Adrenal gland (tissue), 12 donors: ENCODE data around the gene LHFPL6. TPM values are rescaled to one million over a fixed set of nuclear protein-coding genes. Genes with fewer than 3 reads are reported as not detected.

Experiments
- DNase-seq, 7 donors: peaks; one replicate each; pipeline ENCODE4 v3.0.0-alpha.2; 2019 to 2020
- H3K27ac ChIP-seq, 5 donors: fragments of 200-600 bp; sonication (generic) in 4 of 5; 1 replicate in 3 of 5; 2 replicates in 2 of 5; pipeline versions ENCODE4 v1.5.1 to v1.8.0; 2016 to 2020; ENCODE audit warnings: mild to moderate bottlenecking in 1 of 5
- H3K27me3 ChIP-seq: fragments of 200-600 bp; 2 replicates; pipeline ENCODE4 v1.8.0; 2021
- H3K36me3 ChIP-seq, 2 donors: fragments of 200-600 bp; replicated peaks in 1 of 2; 1 replicate in 1 of 2; 2 replicates in 1 of 2; pipeline versions ENCODE4 v1.5.1 to v1.8.0; 2018 to 2022
- H3K4me1 ChIP-seq, 2 donors: fragments of 200-600 bp; replicated peaks in 1 of 2; 1 replicate in 1 of 2; 2 replicates in 1 of 2; pipeline versions ENCODE4 v1.5.1 to v1.8.0; 2018 to 2021
- H3K4me3 ChIP-seq, 4 donors: fragments of 200-600 bp; sonication (generic) in 3 of 4; one replicate each; pipeline ENCODE4 v1.5.1; 2016 to 2018
- H3K9me3 ChIP-seq, 3 donors: fragments of 200-600 bp; sonication (generic) in 1 of 3; replicated peaks in 1 of 3; 1 replicate in 2 of 3; 2 replicates in 1 of 3; pipeline versions ENCODE4 v1.5.1 to v1.8.0; 2016 to 2021
- POLR2A ChIP-seq, 2 donors: fragments of 450-650 bp; IDR thresholded peaks; one replicate each; pipeline ENCODE4 v1.6.1; 2017; ENCODE audit warnings: antibody characterized with exemption in 2 of 2, mild to moderate bottlenecking in 2 of 2, moderate library complexity in 1 of 2
- WGBS, 4 donors: extraction: QIAGEN DNeasy Blood & Tissue Kit in 2 of 4; methylation state at CpG; one replicate each; pipeline versions ENCODE4 v1.1.5 to v1.1.7; 2013 to 2017; 5-methylcytosine and 5-hydroxymethylcytosine counted together
- intact Hi-C, 2 donors: fragments of 100-400 bp; cut with DNase I; formaldehyde crosslinking; loops; one replicate each; pipeline versions ENCODE4 v1.14.1 to v1.15.0; 2022 to 2023
- polyA plus RNA-seq, 3 donors: library from polyadenylated mRNA; stranded (reverse); fragments of 200-250 nt in 2 of 3; fragments of 350-450 nt in 1 of 3; fragmentation: Illumina TruSeq in 1 of 3; extraction: RNeasy Lipid Tissue Mini Kit (QIAGEN cat#74804) in 1 of 3; gene quantifications; one replicate each; pipeline ENCODE4 v1.2.3, GENCODE V29; 2013 to 2014
- total RNA-seq, 9 donors: library from RNA; depleted of rRNA in 4 of 9; stranded (reverse); fragments of >200 nt in 4 of 9; fragments of 120-200 nt in 1 of 9; fragmentation: NEBNext Ultra II Directional in 1 of 9; extraction: Animal tissue kit (Norgen Biotek cat#: 25700) in 1 of 9; gene quantifications; one replicate each; pipeline versions ENCODE4 v1.1.0 to v1.2.4, GENCODE V29; 2013 to 2023
- TF ChIP-seq, protein P1 (sequence below), 6 experiments: fragments of 450-650 bp in 4 of 6; fragments of 200-600 bp in 2 of 6; sonication (generic) in 1 of 6; IDR thresholded peaks; 1 replicate in 5 of 6; 2 replicates in 1 of 6; pipeline versions ENCODE4 v1.5.1 to v1.8.0; 2016 to 2021; ENCODE audit warnings: antibody characterized with exemption in 6 of 6, mild to moderate bottlenecking in 2 of 6, moderate library complexity in 1 of 6
- donor health status: healthy with polysubstance abuse.
- donor health status: Bipolar disorder and iron deficiency.
- donor health status: DM: yes; HTN: yes; CAD: no.
- donor health status: DM: no; HTN: no; CAD: no.
- donor health status: DM: no; HTN: no; CAD: no.
- donor health status: DM: yes; HTN: yes; CAD: no.

LHFPL6 gene
- total and polyA plus RNA-seq, 12 donors: 28.9 to 113 (median 46.6) TPM

DNA sequence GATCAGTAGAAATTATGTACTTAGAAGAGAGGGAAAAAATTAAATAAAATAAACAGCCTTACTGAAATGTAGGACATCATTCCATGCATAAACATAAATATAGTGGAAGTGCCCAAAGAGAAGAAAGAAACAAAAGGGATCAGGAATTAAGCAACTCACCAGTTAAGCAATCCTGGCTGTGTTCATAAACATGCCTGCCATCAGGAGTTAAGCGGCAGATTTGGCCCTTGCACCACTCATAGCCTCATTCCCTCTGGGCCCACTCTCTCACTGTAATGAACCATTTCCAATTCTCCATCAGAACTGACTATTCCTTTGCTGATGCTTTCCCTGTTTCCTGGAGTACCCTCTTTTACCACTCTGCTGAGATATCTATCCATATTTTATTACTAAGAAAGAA is 281.4 kb downstream of the LHFPL6 start:
- intact Hi-C loops: no loop called here
- Histone ChIP-seq H3K27ac (no peak overlapping the region), H3K36me3 (no peaks in the 10 kb centered on the region), H3K27me3 (no peaks in the 10 kb centered on the region), H3K4me1 (peaks cover 0 to 15% of the 10 kb centered on the region in 2 donors), H3K4me3 (no peak overlapping the region), H3K9me3 (no peaks in the 10 kb centered on the region)
- no peak for TF ChIP-seq POLR2A (IDR thresholded peaks at IDR 0.05)
- TF ChIP-seq, protein P1, sequence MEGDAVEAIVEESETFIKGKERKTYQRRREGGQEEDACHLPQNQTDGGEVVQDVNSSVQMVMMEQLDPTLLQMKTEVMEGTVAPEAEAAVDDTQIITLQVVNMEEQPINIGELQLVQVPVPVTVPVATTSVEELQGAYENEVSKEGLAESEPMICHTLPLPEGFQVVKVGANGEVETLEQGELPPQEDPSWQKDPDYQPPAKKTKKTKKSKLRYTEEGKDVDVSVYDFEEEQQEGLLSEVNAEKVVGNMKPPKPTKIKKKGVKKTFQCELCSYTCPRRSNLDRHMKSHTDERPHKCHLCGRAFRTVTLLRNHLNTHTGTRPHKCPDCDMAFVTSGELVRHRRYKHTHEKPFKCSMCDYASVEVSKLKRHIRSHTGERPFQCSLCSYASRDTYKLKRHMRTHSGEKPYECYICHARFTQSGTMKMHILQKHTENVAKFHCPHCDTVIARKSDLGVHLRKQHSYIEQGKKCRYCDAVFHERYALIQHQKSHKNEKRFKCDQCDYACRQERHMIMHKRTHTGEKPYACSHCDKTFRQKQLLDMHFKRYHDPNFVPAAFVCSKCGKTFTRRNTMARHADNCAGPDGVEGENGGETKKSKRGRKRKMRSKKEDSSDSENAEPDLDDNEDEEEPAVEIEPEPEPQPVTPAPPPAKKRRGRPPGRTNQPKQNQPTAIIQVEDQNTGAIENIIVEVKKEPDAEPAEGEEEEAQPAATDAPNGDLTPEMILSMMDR (IDR thresholded peaks at IDR 0.05): no peak
- DNase-seq: no peak
- 59 to 86% (median 72%) methylated on average over 1 of the region's 1 CpG for WGBS, 4 donors

DNA sequence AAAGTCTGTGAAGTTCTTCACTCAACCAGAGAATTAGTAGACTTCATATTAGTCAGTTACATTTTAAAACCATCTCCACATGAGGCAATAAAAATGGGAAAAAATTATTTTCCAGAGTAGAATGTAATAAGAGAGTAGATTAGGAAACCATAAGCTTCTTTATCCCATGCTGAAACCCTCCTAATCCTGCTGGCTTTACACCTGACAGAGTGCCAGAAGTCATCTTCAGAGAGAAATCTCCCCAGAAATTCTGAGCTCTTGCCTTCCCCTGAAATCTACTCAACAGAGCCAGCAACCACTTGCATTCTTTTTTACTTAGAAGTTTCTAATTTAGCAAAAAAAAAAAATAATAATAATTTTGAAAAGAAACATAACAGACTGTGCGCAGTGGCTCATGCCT is 284.8 kb downstream of the LHFPL6 start:
- no peak overlapping the region for H3K27ac ChIP-seq
- H3K27me3 ChIP-seq: no peaks in the 10 kb centered on the region
- intact Hi-C loops: no loop called here
- H3K4me1 ChIP-seq: peaks cover 0 to 14% of the 10 kb centered on the region in 2 donors
- no peaks in the 10 kb centered on the region for H3K9me3 ChIP-seq
- H3K36me3 ChIP-seq: no peaks in the 10 kb centered on the region
- WGBS, 4 donors: 91 to 100% (median 96%) methylated on average over 1 of the region's 1 CpG
- TF ChIP-seq POLR2A (IDR thresholded peaks at IDR 0.05): no peak
- TF ChIP-seq, protein P1 (IDR thresholded peaks at IDR 0.05): no peak
- no peak overlapping the region for H3K4me3 ChIP-seq
- no peak for DNase-seq

DNA sequence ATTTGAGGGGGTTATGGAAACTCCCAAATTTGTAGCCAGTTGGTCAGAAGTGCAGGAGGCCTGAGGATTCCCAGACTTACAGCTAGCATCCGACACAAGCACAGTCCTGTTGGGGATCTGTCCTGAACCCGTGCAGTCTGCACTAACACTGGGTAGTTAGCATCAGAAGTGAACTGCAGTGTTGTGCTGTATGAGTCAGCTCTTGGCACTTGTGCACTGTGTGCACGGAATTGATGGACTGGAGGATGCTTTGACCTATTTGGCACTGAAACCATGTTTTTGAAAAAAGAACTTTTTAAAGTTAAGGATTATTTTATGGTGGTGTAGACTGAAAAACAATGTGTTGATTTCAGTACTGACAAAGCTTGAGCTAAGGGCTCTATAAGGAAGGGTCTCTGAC is 285.7 kb downstream of the LHFPL6 start:
- 20 to 42% (median 26%) methylated on average over 3 of the region's 3 CpGs for WGBS, 4 donors
- intact Hi-C loops: no loop called here
- no peak for TF ChIP-seq POLR2A (IDR thresholded peaks at IDR 0.05)
- TF ChIP-seq, protein P1 (IDR thresholded peaks at IDR 0.05): no peak
- Histone ChIP-seq H3K4me1 (peaks cover 0 to 10% of the 10 kb centered on the region in 2 donors), H3K27ac (no peak overlapping the region), H3K27me3 (no peaks in the 10 kb centered on the region), H3K9me3 (no peaks in the 10 kb centered on the region), H3K36me3 (no peaks in the 10 kb centered on the region), H3K4me3 (no peak overlapping the region)
- peak; percentile 24 to 64 (median 53) for DNase-seq

DNA sequence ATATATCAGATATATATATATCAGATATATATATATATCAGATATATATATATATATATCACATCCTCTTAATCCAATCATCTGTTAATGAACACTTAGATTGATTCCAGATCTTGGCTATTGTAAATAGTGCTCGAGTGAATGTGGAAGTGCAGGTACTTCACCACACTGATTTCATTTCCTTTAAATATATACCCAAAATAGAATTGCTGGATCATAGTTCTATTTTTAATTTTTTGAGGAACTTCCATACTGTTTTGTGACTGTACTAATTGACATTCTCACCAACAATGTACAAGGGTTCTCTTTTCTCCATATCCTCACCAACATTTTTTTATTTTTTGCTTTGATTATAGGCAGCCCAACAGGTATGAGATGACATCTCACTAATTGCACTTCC is 287.2 kb downstream of the LHFPL6 start:
- 44 to 64% (median 58%) methylated on average over 1 of the region's 1 CpG for WGBS, 4 donors
- Histone ChIP-seq H3K27me3 (no peaks in the 10 kb centered on the region), H3K36me3 (no peaks in the 10 kb centered on the region), H3K9me3 (no peaks in the 10 kb centered on the region), H3K4me1 (peaks cover 0 to 10% of the 10 kb centered on the region in 2 donors), H3K27ac (no peak overlapping the region), H3K4me3 (no peak overlapping the region)
- TF ChIP-seq POLR2A (IDR thresholded peaks at IDR 0.05): no peak
- TF ChIP-seq, protein P1 (IDR thresholded peaks at IDR 0.05): no peak
- intact Hi-C loops: no loop called here
- no peak for DNase-seq
